ENCODE data around the gene MAMDC4.
"Not testable (repeated sequence)": the region's sequence is repeated elsewhere in the genome, so short reads cannot be mapped to it uniquely, and the experiment has no call there.

The MAMDC4 gene

GRCh38 chr9:136851941-136852663 lies at the start of gene MAMDC4:
Gene MAMDC4, plus strand, starts transcription at chr9:136852346. Its CDS starts 71 bp downstream, at chr9:136852417.
- DNase-seq (ENCODE audit: low read depth in 2 of 2): no peak

DNA sequence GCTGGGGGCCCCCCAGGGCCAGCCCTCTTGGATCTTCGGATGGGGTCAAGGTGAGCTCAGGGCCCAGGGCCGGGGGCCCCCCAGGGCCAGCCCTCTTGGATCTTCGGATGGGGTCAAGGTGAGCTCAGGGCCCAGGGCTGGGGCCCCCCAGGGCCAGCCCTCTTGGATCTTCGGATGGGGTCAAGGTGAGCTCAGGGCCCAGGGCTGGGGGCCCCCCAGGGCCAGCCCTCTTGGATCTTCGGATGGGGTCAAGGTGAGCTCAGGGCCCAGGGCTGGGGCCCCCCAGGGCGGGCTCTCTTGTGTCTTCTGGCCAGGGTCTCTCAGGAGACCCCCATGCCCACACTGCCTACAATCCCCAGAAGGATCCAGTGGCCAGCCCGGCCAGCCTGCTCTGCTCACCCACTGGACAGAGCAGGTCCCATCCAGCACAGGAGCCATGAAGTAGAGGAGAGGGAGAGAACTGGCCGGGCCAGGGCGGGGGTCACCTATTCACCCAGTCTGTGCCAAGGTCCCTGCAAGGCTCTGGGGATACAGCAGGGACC lies 49.1 kb upstream of the MAMDC4 start:
- not testable (repeated sequence) for DNase-seq (ENCODE audit: low read depth in 2 of 2)

DNA sequence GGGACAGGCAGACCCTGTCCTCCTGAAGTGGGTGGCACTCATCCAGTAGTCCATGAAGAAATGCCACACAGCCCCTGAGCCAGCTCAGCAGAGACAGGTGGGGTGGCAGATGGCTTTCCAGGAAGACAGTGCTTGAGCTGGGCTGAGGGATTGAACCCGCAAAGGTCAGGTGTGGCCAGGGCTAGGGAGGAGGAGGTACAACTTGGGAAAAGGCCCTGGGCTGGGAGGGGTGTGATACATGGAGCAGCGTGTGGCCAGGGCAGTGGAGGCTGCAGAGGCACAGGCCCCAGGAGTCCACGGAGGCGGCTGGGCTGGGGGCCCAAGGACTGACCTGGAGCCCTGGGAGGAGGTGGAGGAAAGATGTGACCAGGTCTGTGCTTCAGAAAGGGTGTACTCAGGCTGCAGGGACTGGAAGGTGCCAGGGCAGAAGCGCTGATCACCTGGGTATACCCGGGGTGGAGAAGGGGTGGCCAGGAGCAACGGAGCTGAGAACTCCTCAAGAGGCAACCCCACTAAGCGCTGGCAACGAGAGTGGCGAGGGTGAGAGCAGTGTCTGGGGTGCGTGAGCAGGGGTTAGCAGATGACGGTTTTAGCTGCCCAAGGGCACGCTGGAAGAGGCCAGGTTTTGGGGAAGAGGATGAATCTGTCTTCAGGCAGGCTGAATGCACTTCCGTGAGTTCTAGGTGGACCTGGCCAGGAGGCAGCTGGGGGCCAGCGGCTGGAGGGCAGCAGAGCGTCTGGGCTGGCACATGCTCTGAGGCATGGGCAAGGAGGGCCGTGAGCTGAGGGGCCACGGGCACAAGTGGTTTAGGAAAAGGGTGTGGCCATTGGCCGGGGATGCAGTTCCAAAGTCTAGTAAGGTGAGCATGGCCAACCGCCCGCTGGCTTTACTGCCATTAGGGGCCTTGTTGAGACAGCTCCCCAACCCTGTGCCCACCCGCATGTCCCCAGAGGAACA lies 48.3 kb upstream of the MAMDC4 start:
- no peak for DNase-seq (ENCODE audit: low read depth in 2 of 2)

DNA sequence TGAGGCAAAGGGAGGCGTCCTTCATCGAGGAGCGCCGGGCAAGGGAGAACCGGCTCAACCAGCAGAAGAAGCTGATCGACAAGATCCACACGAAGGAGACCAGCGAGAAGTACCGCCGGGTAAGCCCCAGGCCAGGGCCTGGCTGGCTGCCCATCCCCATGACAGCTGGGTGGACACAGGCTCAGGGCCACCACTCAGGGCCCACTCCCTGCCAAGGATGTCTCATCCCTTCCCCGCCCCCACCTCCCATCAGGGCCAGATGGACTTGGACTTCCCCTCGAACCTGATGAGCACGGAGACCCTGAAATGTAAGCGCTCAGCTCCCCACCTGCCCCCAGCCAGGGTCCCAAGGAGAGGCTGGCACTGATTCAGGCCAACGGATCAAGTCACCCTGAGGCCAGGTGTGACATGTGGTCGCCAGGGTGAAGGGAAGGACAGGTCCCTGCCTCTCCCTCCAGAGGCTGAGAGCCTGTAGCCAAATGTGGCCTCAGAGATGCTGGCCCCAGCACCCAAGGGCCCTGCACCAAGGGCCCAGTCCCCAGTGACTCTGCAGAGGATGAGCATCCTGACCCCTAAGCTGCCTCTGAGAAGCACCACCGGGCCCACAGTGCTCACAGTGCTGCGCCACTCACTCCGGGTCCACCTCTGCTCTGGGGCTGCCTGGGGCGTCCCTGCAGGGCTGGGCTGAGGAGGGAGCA lies 47.5 kb upstream of the MAMDC4 start:
- DNase-seq (ENCODE audit: low read depth in 2 of 2): no peak

GRCh38 chr9:136805207-136805740 lies 46.9 kb upstream of the MAMDC4 start:
- DNase-seq (ENCODE audit: low read depth in 2 of 2): no peak

- DNase-seq (ENCODE audit: low read depth in 2 of 2): no peak
These were observed 46.1 kb upstream of the MAMDC4 start for GRCh38 chr9:136806067-136806466.

DNA sequence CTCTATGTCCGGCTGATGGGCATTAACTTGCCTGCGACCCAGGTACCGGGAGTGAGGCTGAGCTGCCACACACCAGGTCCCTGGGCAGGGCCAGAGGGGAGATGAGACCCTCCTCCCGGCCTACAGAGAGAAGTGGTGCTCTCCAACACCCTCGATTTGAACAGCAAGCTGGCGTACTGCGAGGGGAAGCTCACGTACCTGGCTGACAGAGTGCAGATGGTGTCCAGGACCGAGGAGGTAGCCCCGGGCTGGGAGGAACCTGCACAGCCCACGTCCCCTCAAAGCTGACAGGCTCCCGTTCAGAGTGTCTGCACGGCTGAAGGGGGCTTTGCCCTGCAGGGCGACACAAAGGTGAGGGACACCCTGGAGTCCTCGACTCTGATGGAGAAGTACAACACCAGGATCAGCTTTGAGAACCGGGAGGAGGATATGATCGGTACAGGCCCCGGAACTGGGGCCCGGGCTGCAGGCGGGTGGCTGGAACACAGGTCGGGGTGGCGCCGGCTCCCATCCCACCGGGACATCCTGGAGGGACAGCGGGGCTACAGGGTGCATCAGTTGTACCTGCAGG lies 45.4 kb upstream of the MAMDC4 start:
- DNase-seq (ENCODE audit: low read depth in 2 of 2): no peak

DNA sequence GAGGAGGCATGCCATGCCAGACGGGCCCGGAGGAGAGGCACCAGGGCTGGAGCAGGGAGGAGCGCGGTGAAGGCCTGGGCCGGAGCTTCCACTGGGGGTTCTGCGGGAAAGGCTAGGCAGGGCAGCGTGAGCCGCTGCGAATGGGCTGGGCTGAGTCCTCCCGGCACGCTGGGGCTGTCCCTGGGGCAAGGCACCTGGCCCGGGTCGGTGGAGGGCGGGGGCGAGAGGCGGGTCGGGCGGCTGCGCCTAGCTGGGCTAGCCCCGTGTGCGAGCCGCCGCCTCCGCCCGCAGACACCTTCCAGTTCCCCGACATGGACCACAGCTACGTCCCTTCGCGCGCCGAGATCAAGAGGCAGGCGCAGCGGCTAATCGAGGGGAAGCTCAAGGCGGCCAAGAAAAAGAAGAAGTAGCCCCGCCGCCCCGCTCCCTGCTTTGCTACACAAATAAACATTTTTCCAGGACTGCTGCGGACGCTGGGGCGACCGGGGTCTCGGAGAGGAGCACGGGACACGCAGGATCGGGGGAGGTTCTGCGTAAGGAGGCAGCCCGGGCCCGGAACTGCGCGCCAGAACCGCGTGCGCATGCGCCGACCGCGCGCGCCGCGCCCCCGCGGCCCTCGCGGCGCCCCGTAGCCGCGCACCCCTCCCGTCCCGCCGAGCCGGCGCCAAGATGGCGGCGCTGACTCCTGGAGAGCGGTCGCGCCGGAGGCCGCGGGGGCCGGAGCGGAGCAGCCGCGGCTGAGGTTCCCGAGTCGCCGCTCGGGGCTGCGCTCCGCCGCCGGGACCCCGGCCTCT lies 44.7 kb upstream of the MAMDC4 start, which contains the start of gene RABL6:
RABL6 (plus strand) TSS at position 668 of the 794 bp plus-strand sequence. CDS start 249 bp downstream, outside the sequence.
- peak; percentile 59 to 61 for DNase-seq (ENCODE audit: low read depth in 2 of 2)

GRCh38 chr9:136808075-136808805 lies 43.9 kb upstream of the MAMDC4 start:
- peak in 1 of 2 donors; percentile 14 for DNase-seq (ENCODE audit: low read depth in 2 of 2)

- no peak for DNase-seq (ENCODE audit: low read depth in 2 of 2)
These were observed 43.4 kb upstream of the MAMDC4 start for GRCh38 chr9:136808806-136809158.

DNA sequence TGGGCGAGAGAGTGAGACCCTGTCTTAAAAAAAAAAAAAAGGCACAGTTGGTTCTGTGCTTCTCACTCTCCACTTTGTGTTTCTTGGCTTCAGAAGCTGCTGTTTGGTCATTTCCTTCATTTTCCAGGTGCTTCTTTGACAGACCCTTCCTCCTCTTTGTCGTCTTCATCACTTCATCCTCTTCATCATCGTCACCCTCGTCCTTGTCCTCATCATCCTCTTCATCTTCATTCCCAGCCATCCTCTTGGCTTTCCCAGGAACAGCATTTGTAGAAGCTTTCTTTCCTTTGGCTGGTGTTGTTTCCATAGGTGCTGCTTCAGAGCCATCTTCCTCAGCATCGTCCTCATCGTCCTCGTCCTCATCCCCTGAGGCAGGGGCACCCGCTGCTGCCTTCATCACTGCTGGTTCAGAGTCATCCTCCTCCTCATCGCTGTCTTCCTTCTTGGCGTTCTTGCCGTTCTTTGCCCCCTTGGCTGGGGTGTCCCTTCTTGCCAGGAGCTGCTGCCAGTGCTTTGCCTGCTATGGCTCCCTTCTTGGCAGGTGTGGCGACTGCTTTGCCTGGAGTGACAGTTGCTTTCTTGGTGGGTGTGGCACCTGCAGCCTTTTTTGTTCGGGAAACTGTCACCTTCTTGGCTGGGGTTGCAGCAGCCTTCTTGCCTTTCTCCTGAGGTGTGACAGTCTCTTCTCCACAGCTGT lies 37.3 kb upstream of the MAMDC4 start:
- DNase-seq (ENCODE audit: low read depth in 2 of 2): no peak

DNA sequence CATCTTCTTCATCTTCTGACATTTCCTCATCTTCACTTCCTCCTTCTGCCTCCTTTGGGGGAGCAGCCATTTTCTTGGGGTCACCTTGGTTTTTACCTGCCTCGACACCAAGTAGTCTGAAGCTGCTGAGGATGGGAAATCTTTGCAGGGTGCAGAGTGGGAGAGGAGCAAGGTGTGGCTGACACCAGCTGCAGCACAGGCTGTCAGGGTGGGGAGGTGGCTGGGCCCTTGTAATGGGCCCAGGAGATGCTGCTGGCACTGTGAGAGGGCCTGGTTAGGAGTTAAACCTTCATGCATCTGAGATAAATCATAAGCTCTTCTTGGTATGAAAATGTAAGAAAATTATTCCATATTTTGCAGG lies 36.7 kb upstream of the MAMDC4 start:
- no peak for DNase-seq (ENCODE audit: low read depth in 2 of 2)

DNA sequence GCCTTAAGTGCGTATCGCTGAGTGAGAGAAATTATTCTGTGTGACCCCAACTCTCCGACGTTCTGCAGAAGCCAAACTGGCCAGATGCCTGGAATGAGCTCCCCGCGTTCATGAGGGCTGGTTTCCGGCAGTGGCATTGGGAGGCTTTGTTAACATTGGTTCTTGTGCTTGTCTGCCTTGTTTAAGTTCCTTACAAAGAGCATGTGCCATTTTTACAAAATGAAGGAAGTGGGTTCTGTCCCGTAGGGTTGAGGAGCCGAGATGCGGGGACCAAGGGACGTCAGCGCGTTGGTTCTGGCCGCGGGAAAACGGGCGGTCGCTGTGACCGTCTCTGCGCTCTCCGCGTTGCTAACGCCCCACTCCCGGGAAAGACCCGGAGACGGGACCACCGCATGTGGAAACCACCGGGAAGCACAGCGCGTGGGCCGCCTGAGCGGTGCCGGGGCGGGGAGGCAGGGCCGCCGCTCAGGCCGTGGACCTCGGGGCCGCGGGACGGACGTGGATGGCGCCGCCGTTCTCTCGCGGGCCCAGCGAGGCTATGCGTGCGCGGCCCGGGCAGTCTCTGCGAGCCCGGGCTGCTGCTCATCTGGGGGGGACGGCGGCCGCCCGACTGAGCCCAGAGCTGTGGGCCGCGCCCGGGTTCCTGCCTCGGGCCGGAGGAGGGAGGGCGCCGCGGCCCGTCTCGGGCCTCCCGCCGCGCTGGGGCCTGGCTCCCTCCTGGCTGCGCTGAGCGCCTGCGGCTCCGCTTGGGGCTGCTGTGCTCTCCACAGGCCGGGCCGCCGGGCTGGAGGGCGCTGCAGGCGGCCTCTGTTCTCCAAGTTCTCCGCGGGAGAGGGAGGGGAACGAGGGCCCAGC lies 30.9 kb upstream of the MAMDC4 start:
- DNase-seq (ENCODE audit: low read depth in 2 of 2): no peak

- no peak for DNase-seq (ENCODE audit: low read depth in 2 of 2)
These were observed 30.2 kb upstream of the MAMDC4 start for GRCh38 chr9:136821826-136822544.

- no peak for DNase-seq (ENCODE audit: low read depth in 2 of 2)
These were observed 28.8 kb upstream of the MAMDC4 start for GRCh38 chr9:136823136-136824046.

- no peak for DNase-seq (ENCODE audit: low read depth in 2 of 2)
These were observed 27.5 kb upstream of the MAMDC4 start for GRCh38 chr9:136824496-136825225.

Data from activated CD8-positive, alpha-beta memory T cell treated with anti-CD3 and anti-CD28 coated beads for 4 hours (primary cell).